NCI-H1417 treated with DMSO at 0.1 percent for 48 hours (cell line): ENCODE results near the gene LTBP1.
"Not testable (repeated sequence)": the region's sequence is repeated elsewhere in the genome, so short reads cannot be mapped to it uniquely, and the experiment has no call there.

Experiments used
- DNase-seq: peaks from one replicate; lab custom pipeline; 2025; lab: John Stamatoyannopoulos, UW

Gene LTBP1

DNA sequence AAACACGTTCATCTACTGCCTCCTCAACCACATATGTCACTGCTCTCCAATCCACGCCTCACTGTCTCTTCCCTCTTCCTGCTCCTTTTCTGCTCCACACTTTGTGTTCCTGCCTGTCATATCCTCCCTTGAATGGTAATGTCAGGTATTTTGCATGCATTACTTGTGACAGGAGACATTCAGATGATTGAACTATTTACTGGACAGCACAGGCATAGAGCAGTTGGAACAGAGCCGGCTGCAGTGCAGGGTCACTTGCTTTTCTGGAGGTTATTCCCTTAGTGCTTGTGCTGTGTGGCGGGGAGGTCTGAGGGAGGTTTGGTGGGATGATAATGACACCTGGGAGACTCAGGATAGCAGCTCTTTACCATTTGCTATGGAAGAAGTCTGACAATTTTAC, 93.8 kb downstream of the LTBP1 start:
- DNase-seq = no peak

DNA sequence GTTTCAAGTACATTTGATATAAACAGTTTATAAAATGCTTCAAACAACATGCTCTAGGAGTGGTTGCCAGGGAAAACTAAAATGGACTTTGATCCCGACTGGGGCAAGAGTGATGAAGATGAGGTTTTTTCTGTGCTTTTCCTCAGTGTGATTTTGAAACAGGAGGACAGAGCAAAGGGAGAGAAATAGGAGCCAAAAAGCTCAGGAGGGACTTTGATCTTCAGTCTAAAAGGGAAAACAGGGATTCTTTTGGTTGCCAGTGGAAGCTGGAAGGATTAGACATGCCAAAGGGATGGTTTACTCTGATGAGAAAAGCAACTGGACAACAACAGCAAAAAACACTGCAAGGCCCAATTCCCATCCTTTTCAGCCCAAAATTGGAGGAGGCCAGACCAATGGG, 95.5 kb downstream of the LTBP1 start:
- no peak for DNase-seq

DNA sequence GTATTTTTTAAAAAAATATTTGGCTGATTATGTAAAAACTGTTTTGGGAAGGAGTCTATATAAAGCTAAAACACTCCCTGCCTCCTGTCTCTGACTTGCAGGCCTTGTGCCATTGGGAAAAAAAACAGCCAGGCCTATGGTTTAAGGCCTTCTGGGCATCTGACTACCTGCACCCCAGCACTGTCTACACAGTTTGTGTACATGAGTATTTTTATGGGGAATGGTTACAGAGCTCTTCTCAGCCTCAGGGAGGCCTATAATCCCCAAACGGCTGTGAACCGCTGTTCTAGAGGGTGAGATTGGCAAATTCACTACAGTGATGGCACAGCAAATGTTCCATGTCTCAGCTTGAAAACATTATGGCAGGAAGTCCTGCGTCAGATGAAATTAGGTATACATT, 96.1 kb downstream of the LTBP1 start:
- no peak for DNase-seq

DNA sequence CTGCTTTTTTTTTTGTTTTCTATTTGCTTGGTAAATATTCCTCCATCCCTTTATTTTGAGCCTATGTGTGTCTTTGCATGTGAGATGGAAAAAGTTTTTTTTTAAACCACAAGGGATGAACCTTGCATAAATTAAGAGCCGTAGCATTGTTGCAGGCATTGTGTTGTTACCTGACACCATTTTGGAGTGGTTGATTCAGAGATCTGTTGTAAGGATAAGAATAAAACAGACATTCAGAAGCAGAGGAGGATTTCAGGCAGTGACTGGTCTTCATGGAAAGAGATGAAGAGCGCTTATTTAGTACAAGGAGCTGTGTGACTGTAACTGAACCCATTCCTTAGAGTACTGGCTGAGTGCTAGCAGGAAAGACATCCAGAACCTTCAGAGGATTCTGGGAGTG, 101.2 kb downstream of the LTBP1 start:
- DNase-seq = no peak

DNA sequence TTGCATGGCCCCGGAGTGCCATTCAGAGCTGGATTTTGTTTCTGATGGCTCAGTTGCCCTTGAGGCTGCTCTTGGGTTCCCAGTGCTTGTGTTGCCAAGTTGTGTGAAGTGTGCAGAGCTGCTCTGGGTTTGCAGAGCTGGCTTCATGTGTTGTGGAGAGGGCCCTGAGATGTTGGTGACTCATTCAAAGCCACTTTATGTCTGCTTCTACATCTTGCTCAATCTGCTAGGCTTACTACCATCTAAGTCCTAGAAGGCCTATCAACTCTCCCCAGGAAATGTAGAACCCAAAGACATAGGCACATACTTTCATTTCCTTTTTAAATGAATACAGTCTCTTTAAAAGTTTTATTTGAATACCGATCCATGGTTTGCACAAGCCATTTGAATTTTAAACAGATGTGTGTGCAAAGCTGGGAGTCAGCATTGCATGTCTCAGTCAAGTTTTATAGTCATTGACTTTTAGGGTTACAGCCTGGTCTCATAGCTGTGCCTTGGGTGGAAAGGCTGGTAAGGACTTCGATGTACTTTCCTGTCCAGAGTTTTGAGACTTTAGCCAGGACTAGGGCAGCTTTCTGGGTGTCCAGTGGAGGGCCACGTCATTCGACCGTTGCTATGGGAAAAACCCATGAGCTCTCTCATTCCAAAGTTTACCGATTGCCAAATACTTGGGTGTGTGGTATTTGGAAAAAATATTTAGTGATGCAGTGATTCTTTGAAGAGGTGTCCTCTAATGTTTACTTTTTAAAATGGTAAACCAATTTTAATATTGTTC, 105.0 kb downstream of the LTBP1 start:
- no peak for DNase-seq

DNA sequence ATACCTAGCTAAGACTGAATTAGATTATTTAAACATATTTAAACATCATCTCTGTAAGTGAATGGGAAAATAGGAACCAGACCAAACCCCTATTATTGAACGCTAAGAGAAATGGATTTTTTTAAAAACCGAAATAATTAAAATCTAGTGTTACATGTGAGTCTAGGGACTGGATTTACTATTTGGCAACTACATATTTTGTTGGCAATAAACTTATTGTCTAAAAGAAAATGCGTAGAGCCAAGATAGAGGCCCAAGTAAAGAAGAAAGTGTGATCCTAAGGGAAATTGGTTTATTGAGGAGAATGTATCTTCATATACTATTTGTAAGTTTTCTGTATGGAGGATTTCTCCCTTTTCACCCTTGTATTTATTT, 105.6 kb downstream of the LTBP1 start:
- DNase-seq = no peak

DNA sequence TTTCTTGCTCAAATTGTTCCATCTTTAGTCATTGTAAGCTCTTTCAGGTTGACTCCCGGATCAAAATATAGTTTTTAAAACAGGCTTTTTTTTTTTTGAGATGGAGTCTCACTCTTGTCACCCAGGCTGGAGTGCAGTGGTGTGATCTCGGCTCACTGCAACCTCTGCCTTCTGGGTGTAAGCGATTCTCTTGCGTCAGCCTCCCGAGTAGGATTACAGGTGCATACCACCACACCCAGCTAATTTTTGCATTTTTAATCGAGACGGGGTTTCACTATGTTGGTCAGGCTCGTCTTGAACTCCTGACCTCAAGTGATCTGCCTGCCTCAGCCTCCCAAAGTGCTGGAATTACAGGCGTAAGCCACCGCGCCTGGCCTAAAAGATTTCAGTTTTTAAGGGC, 106.0 kb downstream of the LTBP1 start:
- not testable (repeated sequence) for DNase-seq

DNA sequence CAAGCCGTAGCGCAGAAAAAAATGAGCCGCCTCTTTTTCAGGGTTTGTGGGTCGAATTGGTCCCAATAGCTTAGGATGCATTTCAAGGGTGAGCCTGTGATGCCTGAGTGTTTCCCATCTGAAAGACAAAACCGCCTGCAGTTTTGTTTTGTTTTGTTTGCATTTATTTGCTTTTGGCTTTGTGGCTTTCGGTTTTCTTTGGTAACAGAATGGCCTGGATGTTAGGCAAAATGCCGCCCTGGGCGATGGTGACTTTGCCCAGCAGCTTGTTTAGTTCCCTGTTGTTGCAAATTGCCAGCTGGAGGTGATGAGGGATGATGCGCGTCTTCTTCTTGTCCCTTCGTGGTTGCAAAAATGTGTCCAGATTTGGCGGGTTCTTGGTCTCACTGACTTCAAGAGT, 109.4 kb downstream of the LTBP1 start:
- no peak for DNase-seq

DNA sequence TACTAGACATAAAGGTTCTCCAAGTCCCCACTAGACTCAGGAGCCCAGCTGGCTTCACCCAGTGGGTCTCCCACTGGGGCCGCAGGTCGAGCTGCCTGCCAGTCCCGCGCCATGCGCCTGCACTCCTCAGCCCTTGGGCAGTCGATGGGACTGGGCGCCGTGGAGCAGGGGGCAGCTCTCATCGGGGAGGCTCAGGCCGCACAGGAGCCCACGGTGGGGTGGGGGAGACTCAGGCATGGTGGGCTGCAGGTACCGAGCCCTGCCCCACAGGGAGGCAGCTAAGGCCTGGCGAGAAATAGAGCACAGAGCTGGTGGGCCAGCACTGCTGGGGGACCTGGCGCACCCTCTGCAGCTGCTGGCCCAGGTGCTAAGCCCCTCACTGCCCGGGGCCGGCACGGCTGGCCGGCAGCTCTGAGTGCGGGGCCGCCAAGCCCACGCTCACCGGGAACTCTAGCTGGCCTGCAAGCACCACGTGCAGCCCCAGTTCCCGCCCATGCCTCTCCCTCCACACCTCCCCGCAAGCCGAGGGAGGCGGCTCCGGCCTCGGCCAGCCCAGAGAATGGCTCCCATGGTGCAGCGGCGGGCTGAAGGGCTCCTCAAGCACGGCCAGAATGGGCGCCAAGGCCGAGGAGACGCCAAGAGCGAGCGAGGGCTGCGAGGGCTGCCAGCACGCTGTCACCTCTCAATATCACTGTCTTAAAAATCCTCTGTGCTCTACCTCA, 110.7 kb downstream of the LTBP1 start:
- DNase-seq = not testable (repeated sequence)

DNA sequence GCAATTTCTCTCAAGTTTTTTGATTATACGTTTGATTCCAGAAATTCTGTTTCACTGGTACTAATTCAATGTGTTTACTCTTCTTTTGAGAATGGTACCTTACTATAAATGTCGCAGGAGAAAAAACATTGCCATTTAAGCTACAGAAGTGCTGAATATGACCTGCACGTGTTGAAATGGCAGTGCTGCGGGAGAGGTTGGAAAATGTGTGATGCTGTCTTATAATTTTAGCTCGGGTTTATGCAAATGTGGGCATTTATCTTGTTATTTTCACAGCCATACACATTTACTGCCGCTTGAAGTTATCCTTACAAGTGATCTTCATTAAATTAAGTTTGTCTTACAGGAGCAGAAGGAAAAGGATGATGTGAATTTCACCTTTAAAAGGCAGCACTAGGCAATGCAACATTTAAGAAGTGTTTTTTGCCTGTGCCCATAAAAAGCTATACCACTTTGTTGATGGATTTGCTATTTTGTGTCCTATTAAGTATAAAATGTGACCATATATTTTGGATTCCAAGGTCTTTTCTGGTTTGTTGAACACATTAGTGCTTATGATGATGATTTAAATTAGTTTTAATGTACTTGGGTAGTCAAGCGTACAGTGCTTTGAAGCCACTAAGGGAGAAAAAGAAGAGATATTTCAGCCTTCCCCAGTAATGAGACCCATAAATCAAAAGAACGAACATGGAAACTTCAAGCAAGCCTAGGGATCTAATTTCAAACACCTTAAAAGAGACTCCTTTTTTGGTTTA, 112.1 kb downstream of the LTBP1 start:
- DNase-seq = no peak

DNA sequence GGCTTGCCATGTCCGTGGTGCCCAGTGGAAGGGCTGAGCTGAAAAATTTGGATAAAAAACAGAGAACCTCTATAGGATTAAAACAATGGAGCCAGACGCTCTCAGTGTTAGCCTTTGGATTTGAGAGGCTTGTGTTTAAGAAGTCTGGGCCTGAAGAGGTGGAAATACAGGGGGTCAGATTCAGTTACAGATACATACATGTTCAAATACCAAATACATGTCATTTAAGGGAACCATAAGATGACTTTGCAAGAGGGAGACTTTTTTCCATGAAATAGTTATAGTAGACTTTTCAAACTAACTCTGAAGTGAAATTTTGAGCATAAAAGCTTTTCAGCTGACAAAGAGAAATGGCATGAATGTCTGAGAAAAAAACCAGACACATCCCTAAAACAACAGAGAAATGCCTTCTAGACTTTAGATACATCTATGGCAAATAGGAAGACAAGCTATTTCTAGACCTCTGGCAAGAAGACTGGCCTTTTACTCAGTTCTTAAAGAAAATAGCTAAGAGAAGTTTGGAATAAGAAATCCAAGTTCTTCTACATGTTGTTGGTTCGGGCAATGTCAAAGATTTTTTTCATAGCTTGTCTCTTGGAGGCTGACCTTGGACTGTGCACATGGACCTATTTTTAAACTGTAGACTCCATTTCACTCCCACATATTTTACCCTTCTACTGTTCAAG, 112.9 kb downstream of the LTBP1 start:
- DNase-seq = no peak

DNA sequence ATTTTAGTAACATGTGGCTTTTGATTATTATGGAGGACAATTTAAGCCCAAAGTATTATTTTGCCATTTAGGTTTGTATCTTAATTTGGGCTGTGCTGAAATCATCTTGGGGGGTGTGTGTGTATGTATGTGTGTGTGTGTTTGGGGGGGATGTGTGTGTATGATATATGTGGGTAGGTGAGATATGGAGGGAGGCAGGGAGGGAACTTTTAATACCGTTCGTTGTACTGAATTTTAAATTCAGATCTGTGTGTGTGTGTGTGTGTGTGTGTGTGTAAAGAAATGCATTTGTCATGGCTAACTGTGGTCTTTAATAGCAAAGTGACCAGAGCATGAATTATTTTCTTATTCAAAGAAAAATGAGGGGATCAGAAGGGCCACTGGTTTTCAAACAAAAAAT, 113.7 kb downstream of the LTBP1 start:
- no peak for DNase-seq

DNA sequence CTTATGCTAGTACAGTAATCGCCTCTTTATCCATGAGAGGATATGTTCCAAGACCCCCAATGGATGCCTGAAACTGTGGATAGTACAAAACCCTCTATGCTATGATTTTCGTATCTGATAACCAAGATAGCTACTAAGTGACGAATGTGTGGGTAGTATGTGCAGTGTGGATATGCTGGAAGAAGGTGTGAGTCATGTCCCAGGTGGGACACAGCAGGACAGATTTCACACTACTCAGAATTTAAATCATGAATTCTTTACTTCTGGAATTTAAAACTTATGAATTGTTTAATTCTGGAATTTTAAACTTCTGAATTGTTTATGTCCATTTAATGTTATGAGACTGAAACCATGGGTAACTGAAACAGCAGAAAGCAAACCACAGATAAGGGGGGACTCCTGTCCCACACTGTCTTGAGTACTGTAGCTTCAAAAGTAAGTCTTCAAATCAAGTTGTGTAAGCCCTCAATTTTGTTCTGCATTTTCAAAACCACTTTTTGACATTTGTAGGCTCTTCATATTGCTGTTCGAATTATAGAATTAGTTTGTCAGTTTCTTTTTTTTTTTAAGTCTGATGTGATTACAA, 116.0 kb downstream of the LTBP1 start:
- DNase-seq = no peak

DNA sequence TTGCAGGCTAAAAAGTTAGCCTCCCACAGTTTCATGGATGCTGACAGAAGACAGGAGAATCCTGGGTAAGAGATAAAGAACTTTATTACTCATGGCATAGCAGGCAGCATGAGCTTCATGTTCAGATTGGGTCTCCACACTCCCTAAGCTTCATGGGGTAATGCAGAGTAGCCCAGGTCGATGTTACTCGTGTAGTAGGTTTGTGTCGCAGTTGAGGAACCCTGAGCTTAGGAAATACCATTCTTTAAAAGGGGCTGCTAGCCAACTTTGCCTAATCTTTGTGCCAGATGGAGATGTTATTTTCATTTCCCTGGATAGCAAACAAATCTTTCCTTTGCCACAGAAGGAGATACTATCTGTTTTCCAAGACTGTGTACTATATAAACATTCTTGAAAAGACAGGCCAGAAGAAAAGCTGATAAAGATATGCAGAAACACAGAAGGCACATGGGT, 117.6 kb downstream of the LTBP1 start:
- no peak for DNase-seq

DNA sequence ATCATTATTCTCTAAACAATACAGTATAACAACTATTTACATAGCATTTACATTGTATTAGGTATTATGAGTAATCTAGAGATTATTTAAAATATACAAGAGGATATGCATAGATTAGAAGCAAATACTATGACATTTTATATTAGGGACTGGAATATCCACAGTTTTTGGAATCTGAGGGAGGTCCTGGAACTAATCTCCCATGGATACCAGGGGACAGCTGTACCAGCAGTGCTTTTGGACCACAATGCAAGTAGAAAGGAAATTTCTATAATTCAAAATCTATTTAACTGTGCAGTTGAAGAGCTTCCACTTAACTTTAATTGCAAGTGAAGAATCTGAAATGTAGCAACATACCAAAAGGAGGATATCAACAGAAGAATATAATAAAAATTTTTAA, 120.8 kb downstream of the LTBP1 start:
- DNase-seq = no peak

DNA sequence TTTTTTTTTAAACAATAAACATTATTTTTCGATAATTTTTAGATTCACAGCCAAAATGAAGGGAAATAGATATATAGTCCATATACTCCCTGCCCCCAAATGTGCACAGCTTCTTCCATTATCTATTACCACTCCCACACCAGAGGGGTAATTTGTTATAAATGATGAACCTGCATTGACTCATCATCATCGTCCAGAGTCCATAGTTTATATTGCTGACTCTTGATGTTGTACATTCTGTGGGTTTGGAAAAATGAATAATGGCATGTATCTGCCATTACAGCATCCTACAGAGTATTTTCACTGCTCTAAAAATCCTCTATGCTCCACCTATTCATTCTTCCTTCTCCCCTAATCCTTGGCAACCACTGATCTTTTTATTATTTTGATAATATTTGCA, 121.5 kb downstream of the LTBP1 start:
- DNase-seq = no peak

DNA sequence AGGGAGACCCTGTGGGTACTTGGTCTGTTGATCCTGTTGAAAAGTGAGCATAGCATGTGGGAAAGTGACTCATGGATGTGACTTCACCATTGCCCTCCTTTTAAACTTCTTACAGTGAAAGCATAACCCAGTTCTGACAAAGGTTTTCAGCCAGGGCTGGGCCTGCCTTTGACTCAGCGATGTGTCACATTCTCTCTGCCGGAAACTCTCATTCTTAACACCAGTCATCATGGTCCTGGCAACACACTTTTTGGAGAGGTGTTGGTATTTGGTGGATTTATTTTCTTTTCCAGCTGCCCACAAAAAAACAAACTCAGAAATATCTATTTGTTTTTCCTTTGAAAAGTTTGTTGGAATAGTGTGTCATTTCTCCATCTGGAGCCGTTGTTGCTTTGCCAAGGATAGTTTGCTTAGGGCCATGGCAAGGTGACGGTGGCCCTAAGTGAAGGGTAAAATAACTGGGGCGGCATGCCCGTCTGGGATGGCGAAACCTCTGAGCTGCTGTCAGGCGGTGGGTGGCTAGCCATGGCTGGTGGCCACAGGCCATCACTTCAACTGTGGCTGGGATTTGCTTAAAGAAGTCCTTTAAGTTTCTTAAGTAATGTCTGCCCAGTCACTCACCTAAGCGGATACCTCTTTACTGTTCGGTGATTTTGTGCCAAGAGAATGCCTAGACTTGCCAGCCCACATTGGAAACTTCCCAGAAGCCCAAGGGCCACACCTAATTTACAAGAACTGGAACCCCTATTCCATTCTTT, 123.3 kb downstream of the LTBP1 start:
- no peak for DNase-seq

DNA sequence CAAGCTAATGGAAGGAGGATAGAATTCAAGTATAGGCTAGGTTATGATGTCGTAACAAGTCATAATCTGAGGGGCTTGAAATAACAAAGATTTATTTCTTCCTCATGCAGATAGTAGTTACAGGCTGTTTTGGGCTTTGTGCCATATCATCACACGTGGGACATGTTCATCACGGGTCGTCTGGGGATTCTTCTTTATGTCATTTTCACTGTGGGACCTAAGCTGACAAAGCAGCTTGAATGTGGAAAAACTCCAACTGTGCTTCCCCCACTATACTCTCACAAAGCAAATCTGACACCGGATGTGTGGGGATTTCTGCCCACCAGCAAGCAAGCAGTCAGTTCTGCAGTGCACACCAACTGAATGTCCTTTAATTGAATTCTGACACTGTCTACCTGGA, 124.8 kb downstream of the LTBP1 start:
- DNase-seq = no peak

DNA sequence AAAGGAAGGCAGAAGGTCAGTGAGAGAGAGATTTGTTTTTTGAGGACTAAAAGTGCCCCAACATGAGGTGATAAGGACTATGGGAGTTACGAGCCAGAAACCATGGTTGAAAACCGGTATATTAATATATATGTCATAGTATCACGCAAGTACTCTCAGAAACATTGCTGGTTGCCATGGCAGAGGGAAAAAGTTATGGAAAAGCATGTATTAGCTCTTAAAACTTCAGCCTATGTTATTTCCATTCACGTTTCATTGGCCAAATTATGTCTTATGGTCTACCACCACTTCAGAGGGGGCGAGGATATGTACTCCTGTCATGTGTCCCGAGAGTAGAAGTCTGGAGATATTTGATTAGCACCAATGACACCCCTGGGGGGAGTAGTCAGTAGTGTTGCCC, 125.9 kb downstream of the LTBP1 start:
- DNase-seq = no peak

DNA sequence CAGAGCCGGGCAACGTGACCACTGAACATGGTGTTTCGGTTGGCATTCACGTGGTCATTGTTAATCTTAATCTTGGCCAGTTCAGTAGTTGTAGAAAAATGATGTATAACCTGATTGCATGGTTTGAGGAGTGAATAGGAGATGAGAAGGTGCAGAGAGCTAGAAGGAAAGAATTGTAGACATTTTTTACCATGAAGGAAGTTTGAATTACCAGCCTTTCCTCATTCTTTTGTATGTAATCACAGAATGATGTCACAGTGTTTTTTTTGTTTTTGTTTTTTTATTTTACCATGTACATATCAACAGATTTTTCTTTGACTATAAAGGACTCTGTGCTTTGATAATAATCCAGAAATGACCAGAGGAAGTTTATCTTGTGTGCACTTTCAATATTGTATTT, 126.3 kb downstream of the LTBP1 start:
- no peak for DNase-seq

DNA sequence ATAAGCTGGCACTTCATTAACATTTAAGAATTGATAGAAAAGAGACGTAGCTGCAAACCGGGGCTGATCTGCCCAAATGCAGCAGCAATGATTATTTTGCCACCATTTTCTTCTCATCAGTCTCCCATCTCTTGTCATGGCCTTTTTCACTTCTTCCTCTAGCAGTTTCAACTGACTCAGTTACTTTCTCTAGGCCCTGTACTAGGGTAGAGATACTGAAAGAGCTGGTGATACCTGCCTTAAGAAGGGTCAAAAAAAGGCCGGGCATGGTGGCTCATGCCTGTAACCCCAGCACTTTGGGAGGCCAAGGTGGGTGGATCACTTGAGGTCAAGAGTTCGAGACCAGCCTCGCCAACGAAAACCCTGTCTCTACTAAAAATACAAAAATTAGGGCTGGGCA, 127.4 kb downstream of the LTBP1 start:
- DNase-seq = no peak
